NCI-H446 (cell line): ENCODE measurements around the gene TMPRSS3.

Source experiments
- DNase-seq, 2 experiments: peaks; one replicate each; lab custom pipeline; 2025; lab: John Stamatoyannopoulos, UW

TMPRSS3 gene

GRCh38 chr21:42387843-42388340 is 8.0 kb downstream of the TMPRSS3 start:
- DNase-seq = no peak

GRCh38 chr21:42387164-42387563 is 8.7 kb downstream of the TMPRSS3 start:
- no peak for DNase-seq

GRCh38 chr21:42386034-42386591 is 9.7 kb downstream of the TMPRSS3 start:
- DNase-seq = no peak

- DNase-seq = no peak
Observed at GRCh38 chr21:42385619-42386018, 10.2 kb downstream of the TMPRSS3 start.

- DNase-seq = no peak
Observed at GRCh38 chr21:42384989-42385388, 10.9 kb downstream of the TMPRSS3 start.

- no peak for DNase-seq
Observed at GRCh38 chr21:42384156-42384945, 11.5 kb downstream of the TMPRSS3 start.

GRCh38 chr21:42383331-42383730 is 12.5 kb downstream of the TMPRSS3 start:
- no peak for DNase-seq

- DNase-seq = no peak
Observed at GRCh38 chr21:42382915-42383314, 12.9 kb downstream of the TMPRSS3 start.

- no peak for DNase-seq
Observed at GRCh38 chr21:42381347-42381984, 14.4 kb downstream of the TMPRSS3 start.

GRCh38 chr21:42379426-42380215 is 16.2 kb downstream of the TMPRSS3 start:
- DNase-seq = no peak

GRCh38 chr21:42378418-42378817 is 17.4 kb downstream of the TMPRSS3 start:
- DNase-seq = no peak

- DNase-seq = no peak
Observed at GRCh38 chr21:42377951-42378340, 17.9 kb downstream of the TMPRSS3 start.

GRCh38 chr21:42377211-42377950 is 18.5 kb downstream of the TMPRSS3 start:
- DNase-seq = no peak

- no peak for DNase-seq
Observed at GRCh38 chr21:42376338-42376982, 19.4 kb downstream of the TMPRSS3 start.

- no peak for DNase-seq
Observed at GRCh38 chr21:42375966-42376337, 19.9 kb downstream of the TMPRSS3 start.

GRCh38 chr21:42375506-42375905 is 20.3 kb downstream of the TMPRSS3 start:
- DNase-seq = no peak

GRCh38 chr21:42374864-42375499 is 20.9 kb downstream of the TMPRSS3 start:
- no peak for DNase-seq

- DNase-seq = no peak
Observed at GRCh38 chr21:42374457-42374856, 21.4 kb downstream of the TMPRSS3 start.

- DNase-seq = no peak
Observed at GRCh38 chr21:42373908-42374455, 21.9 kb downstream of the TMPRSS3 start.

GRCh38 chr21:42373196-42373907 is 22.5 kb downstream of the TMPRSS3 start:
- no peak for DNase-seq
